ENCODE data around the gene ANAPC13.

ANAPC13 gene

DNA sequence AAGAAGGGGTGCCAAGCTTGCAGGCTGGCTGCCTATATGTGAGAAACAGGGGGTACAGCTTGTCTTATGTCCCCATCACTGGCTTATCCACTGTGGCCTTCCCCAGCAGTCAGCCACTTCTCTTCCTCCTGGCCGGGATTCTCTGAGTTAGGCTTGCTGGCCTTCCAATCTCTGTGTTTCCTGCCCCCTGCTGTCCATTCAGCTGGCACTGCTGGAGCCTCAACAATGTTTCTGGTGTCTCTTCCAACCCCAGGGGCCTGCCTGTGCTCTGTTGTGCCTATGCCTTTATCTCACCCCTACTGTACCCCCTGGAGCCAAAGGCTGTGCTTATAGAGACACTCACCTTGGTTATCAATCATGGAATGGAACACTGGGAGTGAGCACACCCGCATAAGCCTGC is 36.5 kb downstream of the ANAPC13 start:
- peak; percentile 78 for DNase-seq (ENCODE audit: low spot score)

DNA sequence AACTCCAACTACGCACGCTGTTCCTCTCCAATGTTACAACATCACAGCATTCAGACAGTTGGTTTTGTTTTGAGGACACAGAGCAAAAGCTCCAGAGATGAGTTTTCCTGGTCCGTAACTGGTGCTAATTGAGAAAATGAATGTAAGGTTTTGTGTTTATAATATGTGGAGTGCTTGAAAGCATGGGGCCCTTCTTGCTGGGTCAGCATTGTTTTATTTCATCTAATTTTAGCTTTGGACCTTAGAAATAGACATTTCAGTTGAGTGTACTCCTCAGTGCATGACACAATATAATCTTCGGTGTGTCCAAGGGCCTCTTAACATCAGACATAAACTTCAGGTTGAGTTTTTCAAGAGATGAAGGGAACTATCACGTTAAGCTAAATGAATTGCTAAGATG is 37.1 kb downstream of the ANAPC13 start:
- no peak for DNase-seq (ENCODE audit: low spot score)

DNA sequence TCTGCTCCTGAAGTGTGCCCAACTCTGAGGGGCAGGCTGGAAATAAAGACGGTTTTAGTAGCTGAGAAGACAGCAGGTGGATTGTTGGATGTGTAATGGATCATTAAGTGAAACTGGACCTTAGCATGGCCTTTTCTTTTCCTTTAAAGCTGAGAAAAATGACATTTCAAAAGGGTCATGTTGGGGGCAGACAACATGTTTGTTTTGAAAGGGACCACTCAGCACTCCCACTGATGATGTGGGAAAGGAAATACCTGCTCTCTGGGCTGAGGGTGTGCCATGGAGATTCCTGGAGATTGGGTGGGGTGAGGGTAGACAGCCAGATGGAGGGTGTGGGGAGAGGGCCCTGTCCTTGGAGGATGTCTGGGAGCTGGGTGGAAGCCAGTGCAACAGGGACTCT is 38.4 kb downstream of the ANAPC13 start:
- DNase-seq (ENCODE audit: low spot score) = no peak

DNA sequence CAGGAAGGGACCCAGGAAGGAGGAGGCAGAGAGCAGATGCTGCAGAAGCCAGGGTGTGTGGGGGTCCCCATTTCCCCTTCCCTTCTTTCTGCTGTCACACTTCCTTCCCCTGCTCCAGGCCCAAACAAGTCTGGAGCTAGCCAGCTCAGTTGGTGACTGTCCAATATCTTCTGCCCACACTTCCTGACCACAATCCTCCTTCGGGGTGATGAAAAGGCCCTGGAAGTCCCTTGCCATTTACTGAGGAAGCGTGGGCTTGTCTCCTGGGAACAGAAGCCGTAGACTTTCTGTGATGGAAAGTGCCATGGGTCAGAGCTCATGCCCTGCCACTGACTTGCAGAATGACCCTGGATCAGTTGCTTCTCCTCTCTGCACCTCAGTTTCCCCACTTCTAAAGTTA is 39.0 kb downstream of the ANAPC13 start:
- no peak for DNase-seq (ENCODE audit: low spot score)

DNA sequence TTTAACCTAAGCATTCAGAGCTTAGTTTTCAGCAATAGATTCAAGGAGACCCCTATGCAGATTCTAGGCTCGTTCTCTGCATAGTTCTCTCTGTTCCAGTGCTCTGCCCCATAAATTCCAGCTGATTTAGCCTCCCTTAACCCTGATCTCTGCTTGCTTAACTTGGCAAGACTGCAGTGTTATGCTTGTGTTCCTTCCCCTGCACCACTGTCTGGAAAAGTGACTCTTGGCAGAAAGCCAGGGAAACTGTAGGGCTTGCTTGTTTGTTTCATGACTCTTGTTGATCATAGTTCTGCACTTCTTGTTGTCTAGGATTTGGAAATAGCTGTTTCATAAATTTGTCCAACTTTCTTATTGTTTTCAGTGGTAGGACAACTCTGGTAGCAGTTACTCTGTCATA is 40.1 kb downstream of the ANAPC13 start:
- DNase-seq (ENCODE audit: low spot score) = no peak

DNA sequence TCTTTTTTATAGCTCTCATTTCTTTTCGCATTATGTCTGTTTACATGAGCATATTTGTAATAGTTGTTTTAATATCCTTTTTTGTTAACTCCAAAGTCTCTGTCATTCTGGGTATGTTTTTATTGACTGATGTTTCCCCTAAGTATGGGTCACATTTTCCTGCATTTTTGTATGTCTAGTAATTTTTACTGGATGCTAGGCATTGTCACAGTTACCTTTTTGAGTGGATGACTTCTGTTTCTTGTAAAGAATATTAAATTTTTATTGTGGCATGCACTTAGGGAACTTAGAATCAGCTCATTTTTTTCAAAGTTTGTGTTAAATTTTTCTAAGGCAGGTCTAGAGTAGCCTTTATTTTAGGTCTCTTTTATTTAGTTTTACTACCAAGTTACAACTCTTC is 40.7 kb downstream of the ANAPC13 start:
- no peak for DNase-seq (ENCODE audit: low spot score)

DNA sequence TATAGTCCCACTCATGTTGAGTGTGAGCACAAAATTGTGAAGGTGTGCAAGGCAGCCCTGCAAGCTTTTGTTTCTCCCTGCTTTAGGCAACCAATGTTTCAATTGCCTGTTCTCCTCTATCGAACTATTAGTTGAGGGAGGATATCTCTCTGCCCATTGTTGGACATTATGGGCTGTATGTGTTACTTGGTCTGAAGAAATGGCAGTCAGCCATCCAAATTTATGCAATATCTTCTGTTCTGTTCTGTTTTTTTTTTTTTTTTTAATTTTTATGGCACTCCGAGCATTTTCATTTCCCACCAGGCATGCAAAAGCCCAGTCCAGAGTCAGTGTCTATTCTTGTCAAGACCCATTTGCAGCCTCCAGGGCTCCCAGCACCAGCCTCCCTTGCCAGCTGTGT is 44.0 kb downstream of the ANAPC13 start:
- no peak for DNase-seq (ENCODE audit: low spot score)

DNA sequence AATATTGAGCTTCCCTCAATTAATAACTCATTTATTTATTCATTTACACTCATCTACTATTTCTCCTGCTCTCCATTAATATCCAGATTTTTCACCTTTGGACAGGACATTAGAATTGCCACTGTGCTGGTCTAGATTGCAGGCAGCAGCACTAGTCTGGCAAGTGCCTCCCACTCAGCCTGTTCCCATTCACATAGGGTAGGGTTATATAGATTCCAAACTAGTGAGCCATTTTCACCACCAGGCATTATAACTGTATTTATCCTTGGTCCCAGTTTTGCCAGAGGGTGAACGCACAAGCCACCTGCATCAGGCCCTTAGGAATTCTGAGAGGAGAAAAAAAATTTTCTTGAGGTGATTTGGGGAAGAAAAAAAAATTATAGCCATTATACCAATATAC is 44.5 kb downstream of the ANAPC13 start:
- DNase-seq (ENCODE audit: low spot score) = no peak

DNA sequence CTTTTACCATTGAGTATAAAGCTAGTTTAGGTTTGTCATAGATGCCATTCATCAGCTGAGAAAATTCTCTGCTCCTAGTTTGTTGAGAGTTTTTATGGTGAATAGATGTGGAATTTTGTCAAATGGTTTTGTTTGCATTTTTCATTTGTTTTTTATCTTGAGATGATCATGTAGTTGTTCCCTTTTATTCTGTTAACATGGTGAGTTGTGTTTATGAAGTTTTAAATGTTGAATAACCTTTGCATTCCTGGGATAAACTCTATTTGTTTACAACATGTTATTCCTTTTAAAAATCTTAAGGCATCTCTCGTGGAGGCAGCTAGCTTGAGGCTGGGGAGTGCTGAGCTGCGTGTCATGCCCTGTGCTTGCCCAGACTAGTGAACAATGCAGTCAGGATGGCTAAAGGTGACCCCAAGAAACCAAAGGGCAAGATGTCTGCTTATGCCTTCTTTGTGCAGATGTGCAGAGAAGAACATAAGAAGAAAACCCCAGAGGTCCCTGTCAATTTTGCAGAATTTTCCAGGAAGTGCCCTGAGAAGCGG is 48.5 kb downstream of the ANAPC13 start:
- DNase-seq (ENCODE audit: low spot score) = no peak

DNA sequence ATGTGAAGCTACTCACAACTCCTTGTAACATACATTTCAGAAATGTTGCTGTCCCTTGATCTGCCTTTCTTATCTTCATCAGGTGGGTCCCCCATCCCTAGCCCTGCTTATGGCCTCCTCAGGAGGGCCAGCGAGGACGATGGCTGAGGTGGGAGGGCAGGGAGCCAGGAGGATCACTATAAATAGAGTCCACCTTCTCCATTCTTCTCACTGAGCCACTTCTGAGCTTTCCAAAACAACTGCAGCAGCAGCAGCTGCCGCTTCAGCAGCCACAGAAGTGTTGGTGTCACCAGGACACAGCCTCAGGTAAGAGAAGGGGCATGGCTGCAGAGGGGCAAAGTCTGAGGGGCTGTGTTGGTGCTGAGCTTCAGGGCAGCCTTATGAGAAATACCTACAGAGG is 53.5 kb downstream of the ANAPC13 start:
- DNase-seq (ENCODE audit: low spot score) = no peak

DNA sequence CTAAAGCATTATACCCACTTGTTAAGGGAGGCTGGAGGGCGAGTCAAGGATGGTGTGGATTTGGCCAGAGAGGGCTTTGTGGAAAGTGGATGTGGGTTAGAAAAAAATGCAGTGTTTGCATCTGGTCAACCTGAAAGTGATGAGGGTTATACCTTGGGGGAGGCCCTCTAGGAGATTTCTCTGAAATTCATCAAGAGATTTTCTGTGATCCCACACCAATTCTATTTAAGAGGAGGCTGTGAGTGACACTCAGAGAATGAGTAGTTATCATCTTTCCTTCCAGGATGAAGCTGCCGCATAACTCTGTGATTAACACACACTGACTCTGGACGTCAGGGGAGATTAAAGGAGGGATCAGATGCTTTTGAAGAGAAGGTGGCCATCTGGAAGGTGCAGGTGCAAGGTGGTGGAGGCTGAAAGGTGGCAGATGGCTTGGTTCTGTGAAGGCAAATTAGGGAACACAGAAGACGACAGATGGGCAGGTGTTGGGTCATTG is 54.8 kb downstream of the ANAPC13 start:
- DNase-seq (ENCODE audit: low spot score) = peak; percentile 93

DNA sequence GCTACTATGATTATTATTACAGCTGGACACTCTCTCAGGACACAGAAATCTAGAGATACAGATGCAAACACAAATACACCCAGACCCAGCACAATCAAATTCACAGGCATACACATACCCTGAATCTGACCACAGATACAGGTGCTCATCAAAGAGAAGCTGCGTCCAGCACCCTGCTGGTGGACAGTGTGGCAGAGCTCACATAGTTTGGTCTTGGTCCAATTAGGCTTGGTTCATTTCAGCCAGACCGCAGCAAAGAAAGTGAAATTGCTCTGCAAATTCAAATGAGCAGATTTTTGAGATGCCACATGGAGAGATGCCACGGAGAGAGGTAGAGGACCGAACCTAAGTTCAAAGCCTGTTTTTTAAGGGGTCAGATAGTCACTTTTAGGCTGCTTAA is 55.6 kb downstream of the ANAPC13 start:
- DNase-seq (ENCODE audit: low spot score) = peak; percentile 58

DNA sequence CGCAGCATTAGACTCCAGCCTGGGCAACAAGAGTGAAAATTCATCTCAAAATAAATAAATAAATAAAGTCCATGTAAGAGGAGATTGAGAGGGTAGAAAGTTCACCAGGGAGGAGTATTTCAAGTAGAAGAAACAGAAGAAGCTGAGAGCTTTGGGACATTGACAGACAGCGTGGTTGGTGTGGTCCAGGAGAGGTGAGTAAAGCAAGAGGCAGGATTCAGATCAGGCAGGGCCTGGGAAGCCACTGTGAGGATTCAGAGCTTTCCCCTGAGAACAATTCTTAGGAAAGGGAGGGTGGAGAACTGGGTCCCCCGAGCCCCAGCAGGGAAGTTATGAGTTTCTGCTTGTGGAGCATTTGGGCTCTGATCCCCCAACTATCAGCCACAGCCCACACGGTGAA is 57.4 kb downstream of the ANAPC13 start:
- no peak for DNase-seq (ENCODE audit: low spot score)

Data from cerebellar cortex (tissue), 1 donor.